ENCODE data around the gene LRRC59. TPM values are rescaled to one million over a fixed set of nuclear protein-coding genes. Genes with fewer than 3 reads are reported as not detected.

Gene LRRC59
- total and polyA plus RNA-seq, 2 of the 8 experiments (the other 6 are each of a cell fraction or from before 2014, with no cell fraction given), result 48.3 to 117 TPM

GRCh38 chr17:50440172-50440837 lies 43.0 kb upstream of the LRRC59 start:
- Histone ChIP-seq H3K18ac (ENCODE audit: extremely low read depth, low read length) (no peak overlapping the region), H2BK12ac (ENCODE audit: low read depth, low read length) (no peak overlapping the region), H3K27me3 (replicated peaks in 1 of 4; ENCODE audit: control insufficient read depth in 3 of 4, extremely low read depth in 1 of 4, insufficient read depth in 3 of 4, low read length in 3 of 4) (no peaks in the 10 kb centered on the region; a peak in 1 of 7 replicates), H3K4me1 (replicated peaks in 1 of 4; ENCODE audit: control insufficient read depth in 3 of 4, insufficient read depth in 4 of 4, low read length in 3 of 4) (peaks cover 0 to 6% (median 0%) of the 10 kb centered on the region in 4 experiments; a peak in 2 of 7 replicates), H3K27ac (ENCODE audit: low read depth, low read length) (no peak overlapping the region; the same call in none of the 2 replicates), H4K5ac (ENCODE audit: insufficient read length, low read depth, low read length) (no peak overlapping the region), H2AK5ac (ENCODE audit: low read depth, low read length) (0 out of 2 replicates have a peak overlapping the region, but pooled peaks have one; percentile 53), H3K9ac (replicated peaks in 1 of 4; ENCODE audit: extremely low read depth in 1 of 4, low read depth in 3 of 4, low read length in 3 of 4) (no peak overlapping the region), H4K20me1 (replicated peaks in 1 of 2; ENCODE audit: control insufficient read depth in 1 of 2, insufficient read depth in 2 of 2, low read length in 2 of 2) (no peaks in the 10 kb centered on the region), H2BK15ac (ENCODE audit: low read length) (no peak overlapping the region), H3K79me1 (ENCODE audit: low read depth, low read length) (no peaks in the 10 kb centered on the region; the same call in 1 of the 2 replicates), H2BK5ac (ENCODE audit: low read depth, low read length) (no peak overlapping the region), H3K79me2 (ENCODE audit: control insufficient read depth in 1 of 2, insufficient read depth in 2 of 2, low read length in 2 of 2) (no peaks in the 10 kb centered on the region), H3K23ac (ENCODE audit: insufficient read length) (no peak overlapping the region), H3K23me2 (ENCODE audit: low read depth, low read length) (no peaks in the 10 kb centered on the region; the same call in 1 of the 2 replicates), H3K9me3 (ENCODE audit: insufficient read depth in 2 of 2, low read depth in 1 of 2, low read length in 1 of 2) (no peaks in the 10 kb centered on the region), H2AFZ (ENCODE audit: low read length) (no peak overlapping the region), H3K4me3 (ENCODE audit: extremely low read depth in 1 of 4, insufficient read depth in 2 of 4, low read depth in 3 of 4, low read length in 4 of 4) (no peak overlapping the region), H4K91ac (replicated peaks; ENCODE audit: insufficient read length, low read length) (peak overlapping the region; percentile 15), H3K14ac (ENCODE audit: insufficient read length) (no peak overlapping the region), H3K4me2 (ENCODE audit: insufficient read depth in 1 of 2, low read depth in 2 of 2, low read length in 2 of 2) (no peak overlapping the region; a peak in 1 of 4 replicates), H3K36me3 (ENCODE audit: control insufficient read depth in 2 of 4, insufficient read depth in 4 of 4, low read length in 3 of 4) (no peaks in the 10 kb centered on the region), H2BK20ac (ENCODE audit: low read length) (no peak overlapping the region), H3K56ac (replicated peaks; ENCODE audit: insufficient read length, low read depth, low read length) (no peak overlapping the region), H2BK120ac (replicated peaks; ENCODE audit: low read depth, low read length) (no peak overlapping the region), H4K8ac (ENCODE audit: extremely low read depth, insufficient read depth, low read length) (no peak overlapping the region), H3K4ac (replicated peaks; ENCODE audit: insufficient read length, low read depth, low read length) (no peak overlapping the region)
- WGBS, 2 experiments (ENCODE audit: extremely low coverage in 1 of 2, insufficient coverage in 1 of 2, insufficient read length in 1 of 2, insufficient replicate concordance in 2 of 2, low coverage in 1 of 2, low lambda C conversion rate in 2 of 2, missing lambda C conversion rate in 1 of 2), result 89% methylated on average over 4 of the region's 4 CpGs; no CpG with 5 or more reads in 1 of the 2 experiments
- ChIA-PET POLR2A (ENCODE audit: partially characterized antibody) (interaction anchor here (0.6 to 1.4 kb wide), 2 partner anchors 9 to 67 kb away, joined by 3 read pairs; partner anchors contain the start of gene EME1), CTCF (ENCODE audit: partially characterized antibody) (interaction anchor here (0.9 to 2.7 kb wide), 5 partner anchors 10 to 79 kb away, joined by 3 to 7 read pairs (median 5); partner anchors contain the start of gene RSAD1)
- no peak for TF ChIP-seq RXRA (IDR thresholded peaks at IDR 0.05; ENCODE audit: insufficient read depth, low read depth, low read length)
- no peak for TF ChIP-seq NANOG (IDR thresholded peaks at IDR 0.05; ENCODE audit: insufficient read depth, low read depth, low read length, poor library complexity, severe bottlenecking)
- DNase-seq (ENCODE audit: low read depth in 1 of 2, low spot score in 2 of 2) (no peak), FAIRE-seq (no peak)
